Choroid plexus epithelial cell (primary cell): ENCODE results near the gene CSRP2.

ENCODE experiments used
- DNase-seq: peaks from one replicate; pipeline ENCODE4 v3.0.0-alpha.2; 2010; ENCODE audit warnings: low read depth
- H3K4me3 ChIP-seq: 2 replicates; pipeline ENCODE4 v1.5.1; 2011; ENCODE audit warnings: low read depth, mild to moderate bottlenecking, control low read depth, low read length, moderate library complexity
- TF ChIP-seq, protein P1 (sequence below): conservative IDR thresholded peaks from 2 replicates; pipeline ENCODE4 v1.5.1; 2011; ENCODE audit warnings: low read depth, mild to moderate bottlenecking, control low read depth, inconsistent platforms, low read length, moderate library complexity

CSRP2 gene

DNA sequence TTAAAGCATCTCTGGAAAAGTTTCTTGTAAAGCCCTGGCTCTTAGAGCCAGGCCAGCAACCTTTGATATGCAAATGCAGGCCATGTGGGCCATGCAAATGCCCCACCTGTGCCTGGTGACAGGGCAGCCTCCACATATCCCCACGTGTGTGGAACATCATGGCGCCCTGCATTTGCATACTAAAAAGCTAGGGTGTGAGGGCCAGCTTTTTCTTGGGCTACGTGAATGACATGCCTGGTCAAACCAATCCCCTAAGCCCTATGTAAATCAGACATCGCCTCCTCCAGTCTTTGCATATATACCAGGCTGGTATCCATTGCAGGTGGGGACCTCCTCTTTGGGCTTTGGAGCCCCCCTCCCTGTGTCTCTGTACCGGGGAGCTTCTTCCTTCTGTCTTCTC, 6.4 kb downstream of the CSRP2 start:
- H3K4me3 ChIP-seq = no peak overlapping the region
- TF ChIP-seq, protein P1, sequence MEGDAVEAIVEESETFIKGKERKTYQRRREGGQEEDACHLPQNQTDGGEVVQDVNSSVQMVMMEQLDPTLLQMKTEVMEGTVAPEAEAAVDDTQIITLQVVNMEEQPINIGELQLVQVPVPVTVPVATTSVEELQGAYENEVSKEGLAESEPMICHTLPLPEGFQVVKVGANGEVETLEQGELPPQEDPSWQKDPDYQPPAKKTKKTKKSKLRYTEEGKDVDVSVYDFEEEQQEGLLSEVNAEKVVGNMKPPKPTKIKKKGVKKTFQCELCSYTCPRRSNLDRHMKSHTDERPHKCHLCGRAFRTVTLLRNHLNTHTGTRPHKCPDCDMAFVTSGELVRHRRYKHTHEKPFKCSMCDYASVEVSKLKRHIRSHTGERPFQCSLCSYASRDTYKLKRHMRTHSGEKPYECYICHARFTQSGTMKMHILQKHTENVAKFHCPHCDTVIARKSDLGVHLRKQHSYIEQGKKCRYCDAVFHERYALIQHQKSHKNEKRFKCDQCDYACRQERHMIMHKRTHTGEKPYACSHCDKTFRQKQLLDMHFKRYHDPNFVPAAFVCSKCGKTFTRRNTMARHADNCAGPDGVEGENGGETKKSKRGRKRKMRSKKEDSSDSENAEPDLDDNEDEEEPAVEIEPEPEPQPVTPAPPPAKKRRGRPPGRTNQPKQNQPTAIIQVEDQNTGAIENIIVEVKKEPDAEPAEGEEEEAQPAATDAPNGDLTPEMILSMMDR = no peak
- no peak for DNase-seq

DNA sequence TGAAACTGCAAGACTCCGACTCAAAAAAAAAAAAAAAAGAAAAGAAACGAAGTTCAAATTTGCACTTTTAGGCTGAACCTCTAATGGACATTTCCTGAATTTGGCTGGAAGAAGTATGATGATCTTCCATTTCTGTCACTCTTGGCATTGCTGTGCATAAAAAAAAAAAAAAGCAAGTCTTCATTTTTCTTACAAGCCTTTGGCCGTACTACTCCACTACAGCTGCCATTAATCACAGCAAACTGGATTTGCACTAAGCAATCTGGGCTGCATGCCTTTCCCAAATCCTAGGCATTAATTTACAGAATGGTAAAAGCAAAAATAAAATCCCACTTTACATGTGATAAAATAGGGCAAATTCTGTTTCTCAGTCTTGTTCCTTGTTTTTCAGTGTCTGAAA, 7.1 kb downstream of the CSRP2 start:
- DNase-seq = no peak
- TF ChIP-seq, protein P1 = no peak
- H3K4me3 ChIP-seq = no peak overlapping the region

DNA sequence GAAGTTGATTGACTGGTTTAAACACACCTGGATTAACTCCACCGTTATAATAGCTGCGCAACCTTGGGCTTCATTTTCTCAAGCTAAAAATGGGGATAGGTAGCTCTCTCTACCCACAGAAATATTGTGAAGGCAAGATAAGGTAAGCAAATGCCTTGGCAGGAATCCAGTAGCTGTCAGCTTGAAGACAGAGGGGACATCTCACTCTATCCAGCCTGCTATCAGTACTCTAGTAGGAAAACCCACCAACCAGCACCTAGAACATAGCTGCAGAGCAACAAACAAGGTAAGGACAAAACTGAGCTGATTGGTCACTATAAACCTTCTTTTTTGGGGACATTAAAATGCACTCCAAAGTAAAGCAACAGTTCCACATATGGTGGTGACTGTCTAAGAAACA, 7.7 kb downstream of the CSRP2 start:
- TF ChIP-seq, protein P1 = no peak
- H3K4me3 ChIP-seq = no peak overlapping the region
- DNase-seq = no peak

DNA sequence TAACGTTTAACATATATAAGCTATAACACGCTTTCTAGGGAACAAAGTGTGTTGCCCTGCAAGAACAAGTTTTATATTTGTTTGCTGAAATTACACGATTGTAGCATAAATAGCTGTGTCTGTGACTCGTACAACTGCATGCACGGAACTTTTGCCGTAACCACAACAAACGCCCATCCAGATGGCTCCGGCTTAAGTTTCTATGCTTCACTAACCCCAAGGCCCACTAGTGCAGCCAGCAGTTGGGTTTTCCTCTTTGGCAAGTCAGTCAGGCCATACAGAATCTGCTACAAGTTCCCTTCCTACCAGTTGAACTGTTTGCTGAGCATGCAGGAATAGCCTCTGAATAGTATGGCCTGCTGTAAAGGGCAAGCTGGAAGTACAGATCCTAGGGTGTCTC, 12.1 kb downstream of the CSRP2 start:
- H3K4me3 ChIP-seq = no peak overlapping the region
- TF ChIP-seq, protein P1 = no peak
- peak; percentile 13 for DNase-seq

DNA sequence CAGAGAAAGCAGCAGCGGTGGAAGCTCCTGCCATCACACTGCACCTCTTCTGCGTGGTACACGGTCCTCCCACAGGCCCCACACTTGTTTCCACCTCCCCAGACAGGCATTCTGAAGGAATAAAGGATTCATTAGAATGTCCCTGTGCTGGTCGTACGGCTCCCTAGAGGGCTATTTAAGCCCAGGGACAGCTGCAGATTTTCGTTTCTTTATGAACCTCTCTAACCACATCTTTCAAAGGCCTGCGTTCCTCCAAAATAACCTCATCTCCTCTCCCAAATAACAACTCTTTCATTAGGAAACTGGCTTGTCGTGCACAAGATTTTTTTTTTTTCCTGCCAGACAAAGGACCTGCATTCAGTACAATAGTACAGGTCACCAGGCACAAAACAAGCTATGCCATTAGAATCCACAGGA, 12.7 kb downstream of the CSRP2 start:
- H3K4me3 ChIP-seq = no peak overlapping the region
- no peak for DNase-seq
- TF ChIP-seq, protein P1 = no peak

DNA sequence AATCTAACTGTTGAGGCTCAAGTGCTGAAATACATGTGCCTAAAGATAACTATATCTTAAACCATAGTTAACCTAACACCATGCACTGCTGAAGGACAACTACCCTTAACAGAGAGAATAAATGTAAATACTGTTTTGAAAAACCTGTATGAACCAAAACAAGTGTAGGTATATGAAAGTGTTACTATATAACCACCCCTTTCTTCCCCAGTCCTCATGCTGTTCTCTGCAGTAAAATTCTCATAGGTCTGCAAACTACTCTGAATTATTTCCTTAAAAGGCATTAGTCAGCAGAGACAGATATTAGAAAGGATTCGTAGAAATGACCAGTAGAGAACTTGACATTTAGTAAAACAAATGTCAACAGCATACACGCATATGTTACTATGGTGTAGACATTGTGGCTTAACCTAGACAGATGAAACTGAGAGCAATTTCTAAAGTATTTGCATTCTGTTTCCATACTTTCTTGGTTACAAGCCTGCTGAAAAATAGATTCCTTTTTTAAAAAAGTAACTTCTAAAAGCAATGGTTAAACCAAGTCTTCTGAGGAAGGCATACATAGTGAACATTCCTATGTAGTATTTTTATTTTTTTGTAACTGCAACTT, 13.9 kb downstream of the CSRP2 start:
- no peak overlapping the region for H3K4me3 ChIP-seq
- DNase-seq = no peak
- TF ChIP-seq, protein P1 = no peak

DNA sequence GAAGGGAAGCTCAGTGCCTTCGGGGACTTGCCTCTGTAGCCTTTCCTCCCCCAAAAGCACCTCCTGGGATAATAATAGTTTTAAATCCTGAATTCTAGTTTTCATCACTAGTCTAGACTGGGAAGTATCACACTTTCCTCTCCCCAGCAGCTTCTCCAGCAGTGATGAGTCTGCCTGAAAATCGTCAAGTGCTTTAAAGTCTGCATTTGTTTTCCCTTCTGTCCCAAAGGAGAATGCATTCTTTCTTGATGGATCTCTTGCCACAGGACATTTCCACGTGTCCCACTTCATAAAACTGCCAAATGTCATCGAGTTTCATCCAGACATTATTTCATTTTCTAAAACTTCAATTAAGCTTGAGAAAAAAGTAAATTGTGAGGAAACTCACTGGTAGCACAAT, 15.0 kb downstream of the CSRP2 start:
- TF ChIP-seq, protein P1 = no peak
- no peak overlapping the region for H3K4me3 ChIP-seq
- no peak for DNase-seq
